GM12864 (cell line): Measurements from ENCODE around the gene SUGP2.

Experiments used
- DNase-seq: peaks from one replicate; pipeline ENCODE4 v3.0.0-alpha.2; 2011; ENCODE audit warnings: low read depth
- H3K4me3 ChIP-seq: 2 replicates; pipeline ENCODE4 v1.5.1; 2011; ENCODE audit warnings: mild to moderate bottlenecking, low read depth, low read length, control low read depth
- TF ChIP-seq, protein P1 (sequence below): IDR thresholded peaks from 2 replicates; pipeline ENCODE4 v1.5.1; 2011; ENCODE audit warnings: low read depth, mild to moderate bottlenecking, moderate library complexity, low read length, control low read depth, inconsistent platforms; ENCODE audit errors: missing control alignments

The SUGP2 gene

DNA sequence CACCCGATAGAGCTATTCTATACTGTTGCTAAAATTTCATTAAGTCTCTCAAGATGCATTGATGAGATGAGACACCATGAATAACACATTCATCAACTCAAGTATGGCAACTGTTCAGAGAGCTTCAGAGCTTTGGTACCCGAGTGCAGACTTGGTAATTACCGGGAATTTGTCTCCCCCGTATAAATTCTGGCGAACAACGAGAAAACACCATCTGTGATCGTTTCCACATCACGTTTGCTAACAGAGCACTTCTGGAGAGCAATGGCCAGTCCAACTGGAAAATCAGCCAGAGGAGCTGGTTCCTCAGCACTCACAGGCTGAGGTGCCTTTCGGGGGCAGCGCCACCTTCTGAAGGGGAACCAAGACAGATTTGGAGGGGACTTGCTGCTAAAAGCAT is 40.2 kb downstream of the SUGP2 start:
- TF ChIP-seq, protein P1, sequence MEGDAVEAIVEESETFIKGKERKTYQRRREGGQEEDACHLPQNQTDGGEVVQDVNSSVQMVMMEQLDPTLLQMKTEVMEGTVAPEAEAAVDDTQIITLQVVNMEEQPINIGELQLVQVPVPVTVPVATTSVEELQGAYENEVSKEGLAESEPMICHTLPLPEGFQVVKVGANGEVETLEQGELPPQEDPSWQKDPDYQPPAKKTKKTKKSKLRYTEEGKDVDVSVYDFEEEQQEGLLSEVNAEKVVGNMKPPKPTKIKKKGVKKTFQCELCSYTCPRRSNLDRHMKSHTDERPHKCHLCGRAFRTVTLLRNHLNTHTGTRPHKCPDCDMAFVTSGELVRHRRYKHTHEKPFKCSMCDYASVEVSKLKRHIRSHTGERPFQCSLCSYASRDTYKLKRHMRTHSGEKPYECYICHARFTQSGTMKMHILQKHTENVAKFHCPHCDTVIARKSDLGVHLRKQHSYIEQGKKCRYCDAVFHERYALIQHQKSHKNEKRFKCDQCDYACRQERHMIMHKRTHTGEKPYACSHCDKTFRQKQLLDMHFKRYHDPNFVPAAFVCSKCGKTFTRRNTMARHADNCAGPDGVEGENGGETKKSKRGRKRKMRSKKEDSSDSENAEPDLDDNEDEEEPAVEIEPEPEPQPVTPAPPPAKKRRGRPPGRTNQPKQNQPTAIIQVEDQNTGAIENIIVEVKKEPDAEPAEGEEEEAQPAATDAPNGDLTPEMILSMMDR = no peak
- H3K4me3 ChIP-seq = no peak overlapping the region
- DNase-seq = no peak

DNA sequence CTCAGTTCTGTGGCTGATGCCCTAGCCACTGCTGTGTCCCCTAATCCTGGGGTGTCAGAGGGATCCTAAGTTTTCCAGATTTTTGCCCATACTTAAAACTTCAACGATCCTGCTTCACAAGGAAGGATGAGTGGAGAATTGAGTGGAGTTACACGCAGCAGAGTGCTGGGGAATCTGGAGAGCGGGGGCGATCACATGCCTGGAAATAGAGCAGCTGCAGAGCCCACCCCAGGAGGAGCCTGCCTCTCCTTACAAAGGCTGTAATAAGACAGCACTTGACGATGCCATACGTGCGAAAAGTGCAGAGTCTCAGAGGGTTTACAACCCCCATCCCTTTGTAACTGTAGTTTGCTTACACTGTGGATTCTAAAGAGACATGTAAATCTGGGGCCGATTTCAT is 40.6 kb downstream of the SUGP2 start:
- TF ChIP-seq, protein P1 = no peak
- H3K4me3 ChIP-seq = no peak overlapping the region
- no peak for DNase-seq

DNA sequence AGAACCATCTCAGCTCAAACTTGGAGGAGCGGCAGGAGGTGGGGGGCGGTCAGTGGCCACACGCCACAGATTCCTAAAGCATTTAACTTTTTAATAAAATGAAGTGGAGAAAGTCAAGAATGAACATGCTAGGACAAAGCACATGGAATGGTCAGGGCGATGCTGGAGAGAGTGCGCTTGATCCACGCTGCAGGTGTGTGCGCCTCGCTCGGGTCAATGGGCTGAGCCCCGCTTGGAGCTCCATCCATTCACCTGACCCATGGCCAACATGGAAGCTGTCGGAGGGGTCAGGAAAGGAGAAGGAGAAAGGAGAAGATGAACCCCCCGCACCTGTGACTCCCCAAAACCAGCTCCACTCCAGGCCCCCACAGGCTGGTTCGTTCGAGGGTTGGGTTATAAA is 41.8 kb downstream of the SUGP2 start:
- no peak for DNase-seq
- H3K4me3 ChIP-seq = no peak overlapping the region
- TF ChIP-seq, protein P1 = no peak

DNA sequence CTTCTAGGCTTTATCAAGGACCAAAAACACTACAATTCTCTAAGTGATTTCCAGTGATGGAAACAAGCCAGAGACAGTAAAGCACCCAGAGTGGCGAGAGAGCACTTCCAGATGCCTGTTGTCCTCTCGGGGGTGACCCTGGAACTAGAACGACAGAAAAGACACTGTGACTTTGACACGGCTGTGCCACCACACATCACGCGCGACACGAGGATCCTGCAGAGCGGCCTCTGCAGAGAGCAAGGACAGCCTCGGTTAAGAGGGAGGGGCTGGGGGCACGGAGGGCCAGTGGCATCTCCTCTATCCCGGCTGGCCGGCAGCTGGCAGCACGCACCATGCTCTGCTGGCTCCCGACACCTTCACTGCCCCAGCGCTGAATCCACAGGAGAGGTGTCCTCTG is 42.3 kb downstream of the SUGP2 start:
- TF ChIP-seq, protein P1 = no peak
- H3K4me3 ChIP-seq = no peak overlapping the region
- DNase-seq = no peak

DNA sequence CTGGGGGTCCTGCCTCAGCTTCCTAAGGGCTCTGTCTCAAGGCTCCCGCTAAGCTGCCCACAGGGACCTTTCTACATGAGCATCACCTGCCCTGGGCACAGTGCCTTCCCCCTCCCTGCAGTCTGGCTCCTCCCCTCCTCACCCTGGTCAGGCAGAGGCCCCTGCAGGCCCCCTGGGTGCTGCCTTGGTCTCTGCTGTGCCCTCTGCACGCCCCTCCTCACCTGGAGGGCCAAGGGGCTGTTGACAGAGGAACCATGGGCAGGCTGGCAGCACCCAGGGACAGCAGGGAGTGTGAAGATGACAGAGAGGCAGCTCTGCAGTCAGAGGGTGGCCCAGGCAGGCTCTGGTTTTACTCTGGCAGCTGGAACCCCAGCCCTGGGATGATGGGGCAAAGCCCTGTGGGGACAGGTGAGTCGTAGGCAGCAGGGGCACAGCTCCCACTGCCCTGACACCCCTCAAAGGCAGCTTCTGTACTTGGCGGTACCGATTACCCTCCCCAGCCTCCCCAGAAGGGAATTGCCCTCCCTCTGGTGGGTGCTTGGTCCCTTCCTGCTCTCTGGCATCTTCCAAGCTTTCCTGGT is 43.1 kb downstream of the SUGP2 start:
- no peak for DNase-seq
- TF ChIP-seq, protein P1 = no peak
- H3K4me3 ChIP-seq = no peak overlapping the region

DNA sequence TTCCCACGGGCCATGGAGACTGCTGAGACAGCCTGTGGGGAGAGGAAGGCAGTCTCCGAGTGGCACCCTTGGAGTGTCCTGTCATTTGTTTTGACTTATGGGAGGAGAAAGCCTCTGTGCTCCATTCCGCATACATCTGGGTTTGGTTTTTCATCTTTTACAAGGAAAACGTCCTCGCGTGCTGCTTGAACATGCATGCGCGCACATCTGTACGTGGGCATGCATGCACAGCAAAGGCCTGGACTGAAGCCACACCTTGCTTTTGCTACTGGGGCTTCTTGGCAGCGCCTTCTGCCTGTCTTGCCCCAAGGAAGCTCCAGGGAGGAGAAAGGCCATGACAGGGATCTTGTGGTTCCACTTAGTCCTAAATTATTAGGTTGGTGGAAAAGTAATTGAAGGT is 44.0 kb downstream of the SUGP2 start:
- TF ChIP-seq, protein P1 = no peak
- no peak overlapping the region for H3K4me3 ChIP-seq
- no peak for DNase-seq

DNA sequence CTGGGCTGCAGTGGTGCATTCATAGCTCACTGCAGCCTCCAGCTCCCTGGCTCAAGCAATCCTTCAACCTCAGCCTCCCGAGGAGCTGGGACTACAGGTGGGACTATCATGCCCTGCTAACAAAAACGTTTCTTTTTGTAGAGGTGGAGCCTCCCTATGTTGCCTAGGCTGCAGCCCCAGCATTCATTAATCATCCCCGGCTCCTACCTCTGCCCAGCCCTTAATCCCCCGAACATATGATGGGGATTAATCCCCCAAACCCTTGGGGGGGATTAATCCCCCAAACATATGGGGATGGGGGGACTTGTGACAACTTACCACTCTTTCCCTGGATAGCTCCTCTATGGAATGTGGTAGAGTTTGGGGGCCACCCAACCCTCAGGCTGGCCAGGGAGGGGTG is 45.9 kb downstream of the SUGP2 start:
- no peak for DNase-seq
- TF ChIP-seq, protein P1 = no peak

More for the DNA sequence above, 45.9 kb downstream of the SUGP2 start:
- no peak overlapping the region for H3K4me3 ChIP-seq
